IPS-18c (cell line): ENCODE measurements around the gene TRMT10B.
A peak's percentile ranks its signal among the peaks of the same experiment; 100 is the strongest.
"Not testable (repeated sequence)": the region's sequence is repeated elsewhere in the genome, so short reads cannot be mapped to it uniquely, and the experiment has no call there.

Experiments
- H3K4me3 ChIP-seq: 2 replicates; pipeline ENCODE4 v1.7.0; 2013; ENCODE audit warnings: low read depth, mild to moderate bottlenecking, low read length, moderate library complexity; ENCODE audit not compliant: insufficient read depth
- H3K9me3 ChIP-seq: one replicate; pipeline ENCODE4 v1.6.1; 2013; ENCODE audit warnings: mild to moderate bottlenecking, low read length, moderate library complexity; ENCODE audit not compliant: control insufficient read depth, insufficient read depth

Gene TRMT10B

GRCh38 chr9:37784291-37784615, 30.6 kb downstream of the TRMT10B start:
- Histone ChIP-seq H3K4me3 (peak overlapping the region; percentile 78), H3K9me3 (peaks cover 2% of the 10 kb centered on the region)

- Histone ChIP-seq H3K9me3 (peaks cover 2% of the 10 kb centered on the region), H3K4me3 (peak within 1 kb of the TSS; percentile 78)
Observed at GRCh38 chr9:37784616-37785483, 31.2 kb downstream of the TRMT10B start, which contains the start of gene EXOSC3. Gene EXOSC3 (minus strand): TSS chr9:37785064. CDS start chr9:37785044, 20 bp downstream.

- H3K9me3 ChIP-seq, result peaks cover 2% of the 10 kb centered on the region
- no peak overlapping the region; the same call in 1 of the 2 replicates for H3K4me3 ChIP-seq
Observed at GRCh38 chr9:37787059-37787458, 33.5 kb downstream of the TRMT10B start.

GRCh38 chr9:37788332-37788731, 34.7 kb downstream of the TRMT10B start:
- Histone ChIP-seq H3K9me3 (peaks cover 2% of the 10 kb centered on the region), H3K4me3 (no peak overlapping the region)

DNA sequence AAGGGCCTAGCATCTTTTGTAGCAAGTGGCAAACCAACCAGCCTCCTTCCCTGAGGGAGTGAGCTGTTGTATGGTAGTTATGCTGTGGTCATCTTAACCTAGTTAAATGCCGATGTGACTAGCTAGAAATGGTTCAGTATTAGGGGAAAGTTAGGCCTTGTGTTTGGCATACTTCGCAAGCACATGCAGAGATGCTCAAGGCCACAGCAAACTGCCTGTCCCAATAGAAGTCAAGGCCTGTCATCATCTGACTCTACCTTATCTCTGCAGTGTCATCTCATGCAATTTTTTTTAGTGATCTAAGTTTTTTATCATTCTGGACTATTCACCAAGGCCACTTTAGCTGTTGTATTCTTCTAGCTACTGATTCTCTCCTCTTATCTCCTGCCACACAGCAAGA, 36.5 kb downstream of the TRMT10B start:
- H3K9me3 ChIP-seq, result peaks cover 2% of the 10 kb centered on the region
- H3K4me3 ChIP-seq, result no peak overlapping the region

DNA sequence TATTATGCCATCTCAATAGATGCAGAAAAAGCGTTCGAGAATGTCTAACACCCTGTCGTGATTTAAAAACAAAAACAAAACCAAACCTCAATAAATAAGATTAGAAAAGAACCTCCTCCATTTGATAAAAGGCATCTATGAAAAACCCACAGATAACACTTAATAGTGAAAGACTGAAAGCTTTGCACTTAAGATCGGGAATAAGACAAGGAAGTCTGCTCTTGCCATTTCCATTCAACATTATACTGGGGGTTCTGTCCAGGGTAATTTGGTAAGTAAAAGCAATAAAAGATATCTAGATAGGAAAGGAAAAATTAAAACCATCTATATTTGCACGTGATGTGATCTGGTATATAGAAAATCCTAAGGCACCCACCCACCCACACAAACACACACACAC, 38.5 kb downstream of the TRMT10B start:
- H3K4me3 ChIP-seq, result no peak overlapping the region
- peaks cover 2% of the 10 kb centered on the region for H3K9me3 ChIP-seq

DNA sequence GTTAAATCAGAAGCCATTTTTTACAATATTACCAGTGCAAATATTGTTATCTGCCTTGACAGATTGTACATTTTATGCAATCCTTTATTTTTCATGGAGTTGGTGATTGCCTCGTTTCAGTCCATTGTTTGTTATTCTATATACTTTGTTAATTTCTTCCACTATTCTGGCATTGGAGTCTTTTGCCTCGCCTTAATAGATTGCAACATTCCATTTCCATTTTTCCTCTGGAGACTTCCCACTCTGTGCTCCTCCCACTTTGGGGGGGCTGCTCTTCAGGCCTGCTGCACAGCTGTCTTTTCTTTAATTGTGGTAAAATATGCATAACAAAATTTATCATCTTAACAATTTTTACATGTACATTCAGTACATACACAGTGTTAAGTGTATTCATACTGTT, 42.6 kb downstream of the TRMT10B start:
- Histone ChIP-seq H3K4me3 (no peak overlapping the region), H3K9me3 (peaks cover 4% of the 10 kb centered on the region)

GRCh38 chr9:37798677-37799076, 45.1 kb downstream of the TRMT10B start:
- peaks cover 4% of the 10 kb centered on the region for H3K9me3 ChIP-seq
- H3K4me3 ChIP-seq, result no peak overlapping the region

- H3K9me3 ChIP-seq, result peaks cover 4% of the 10 kb centered on the region
- H3K4me3 ChIP-seq, result peak within 1 kb of the TSS; percentile 97
Observed at GRCh38 chr9:37800631-37801286, 47.2 kb downstream of the TRMT10B start, which contains the start of gene DCAF10. Gene DCAF10 (plus strand): TSS chr9:37800797. CDS start chr9:37800867, 70 bp downstream.

- peaks cover 4% of the 10 kb centered on the region for H3K9me3 ChIP-seq
- H3K4me3 ChIP-seq, result peak overlapping the region; percentile 97
Observed at GRCh38 chr9:37801287-37801850, 47.8 kb downstream of the TRMT10B start.

DNA sequence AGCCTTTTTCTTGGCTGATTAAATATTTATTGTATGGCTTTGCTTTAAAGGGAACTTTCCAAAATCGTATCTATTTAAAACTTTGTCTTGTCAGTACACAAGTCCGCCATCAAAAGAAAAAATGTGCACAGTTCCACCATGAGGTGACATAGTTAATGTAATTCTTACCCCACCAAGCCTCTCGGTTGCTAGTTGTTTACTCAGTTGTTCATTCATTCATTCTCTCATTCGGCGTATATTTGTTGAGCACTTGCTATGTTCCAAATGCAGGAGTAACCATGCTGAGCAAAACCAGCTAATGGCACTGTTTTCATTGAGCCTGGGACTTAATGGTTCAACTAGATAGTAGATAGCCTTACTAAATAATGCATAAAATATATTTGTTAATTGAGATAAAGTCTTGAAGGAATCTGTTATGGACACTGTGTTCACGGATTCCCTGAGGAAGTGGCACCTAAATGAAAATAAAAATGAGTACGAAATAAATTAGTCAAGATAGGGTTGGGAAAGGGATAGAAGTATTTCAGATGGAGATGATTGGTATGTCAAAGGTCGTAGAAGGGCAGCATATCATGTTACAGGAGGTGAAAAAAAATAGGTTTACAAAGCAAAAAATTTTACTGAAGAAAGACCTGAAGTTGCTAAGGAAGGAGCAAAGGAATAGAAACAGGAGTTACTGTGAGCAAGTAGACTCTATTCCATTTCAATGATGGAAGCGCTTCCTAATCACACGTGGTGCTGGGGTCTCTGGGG, 48.5 kb downstream of the TRMT10B start:
- H3K4me3 ChIP-seq, result peak overlapping the region; percentile 97
- peaks cover 4% of the 10 kb centered on the region for H3K9me3 ChIP-seq

DNA sequence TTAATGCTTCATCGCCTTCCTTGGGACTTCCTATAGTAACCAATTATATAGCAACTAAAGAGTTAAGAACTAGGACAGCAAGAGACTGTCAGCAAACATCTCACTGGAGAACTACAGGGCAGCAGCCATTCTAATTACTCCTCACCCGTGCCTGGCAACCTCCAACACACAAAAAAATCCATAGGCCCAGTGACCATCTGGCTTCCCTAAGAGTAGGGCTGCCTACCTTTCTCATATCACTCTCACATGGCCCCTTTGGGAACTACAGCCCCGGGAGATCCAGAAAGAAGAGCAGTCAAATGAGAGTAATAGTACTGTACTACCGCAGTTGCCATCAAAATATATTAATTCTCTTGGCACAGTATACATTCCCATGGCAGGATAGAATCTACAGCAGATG, 52.7 kb downstream of the TRMT10B start:
- no peak overlapping the region for H3K4me3 ChIP-seq
- H3K9me3 ChIP-seq, result no peaks in the 10 kb centered on the region

GRCh38 chr9:37809676-37810075, 56.1 kb downstream of the TRMT10B start:
- not testable (repeated sequence) for H3K9me3 ChIP-seq, H3K4me3 ChIP-seq

DNA sequence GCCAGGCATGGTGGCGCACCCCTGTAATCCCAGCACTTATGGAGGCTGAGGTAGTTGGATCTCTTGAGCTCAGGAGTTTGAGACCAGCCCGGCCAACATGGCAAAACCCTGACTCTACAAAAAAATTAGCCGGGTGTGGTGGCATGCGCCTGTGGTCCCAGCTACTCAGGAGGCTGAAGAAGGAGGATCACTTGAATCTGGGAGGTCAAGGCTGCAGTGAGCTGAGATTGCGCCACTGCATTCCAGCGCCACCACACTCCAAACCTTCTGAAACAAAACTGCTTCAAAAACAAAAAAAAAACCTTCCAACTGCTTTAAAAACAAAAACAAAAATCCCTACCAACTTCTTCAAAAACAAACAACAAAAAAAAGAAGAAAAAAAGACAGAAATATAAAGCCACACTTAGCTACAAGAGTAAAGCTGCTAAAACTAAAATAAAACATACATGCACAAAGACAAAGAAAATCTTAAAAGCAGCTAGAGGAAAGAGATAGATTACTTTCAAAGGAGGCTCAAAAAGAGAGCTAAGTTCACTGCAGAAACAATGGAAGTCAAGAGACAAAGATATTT, 58.4 kb downstream of the TRMT10B start:
- Histone ChIP-seq H3K4me3 (no peak overlapping the region), H3K9me3 (no peaks in the 10 kb centered on the region)

DNA sequence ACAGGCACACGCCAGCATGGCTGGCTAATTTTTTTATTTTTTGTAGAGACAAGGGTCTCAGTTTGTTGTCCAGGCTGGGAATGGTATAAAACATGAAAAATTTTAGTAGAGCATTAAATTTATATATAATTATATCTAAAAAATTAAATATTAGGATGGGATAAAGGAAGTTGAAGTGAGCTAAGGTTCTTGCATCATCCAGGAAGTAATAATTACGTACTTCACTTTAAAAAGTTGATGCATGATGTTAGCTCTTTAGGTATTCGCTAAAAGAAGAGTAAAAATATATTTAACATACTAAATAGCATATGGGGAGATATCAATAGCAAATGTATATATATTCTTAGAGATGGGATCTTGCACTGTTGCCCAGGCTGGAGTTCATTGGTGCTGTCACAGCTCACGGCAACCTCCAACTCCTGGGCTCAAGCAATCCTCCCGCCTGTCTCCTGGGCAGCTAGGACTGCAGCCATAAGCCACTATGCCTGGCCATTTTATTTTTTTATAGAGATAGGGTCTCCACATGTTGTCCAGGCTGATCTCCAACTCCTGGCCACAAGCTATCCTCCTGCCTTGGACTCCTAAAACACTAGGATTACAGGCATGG, 59.3 kb downstream of the TRMT10B start:
- no peak overlapping the region for H3K4me3 ChIP-seq
- H3K9me3 ChIP-seq, result no peaks in the 10 kb centered on the region

DNA sequence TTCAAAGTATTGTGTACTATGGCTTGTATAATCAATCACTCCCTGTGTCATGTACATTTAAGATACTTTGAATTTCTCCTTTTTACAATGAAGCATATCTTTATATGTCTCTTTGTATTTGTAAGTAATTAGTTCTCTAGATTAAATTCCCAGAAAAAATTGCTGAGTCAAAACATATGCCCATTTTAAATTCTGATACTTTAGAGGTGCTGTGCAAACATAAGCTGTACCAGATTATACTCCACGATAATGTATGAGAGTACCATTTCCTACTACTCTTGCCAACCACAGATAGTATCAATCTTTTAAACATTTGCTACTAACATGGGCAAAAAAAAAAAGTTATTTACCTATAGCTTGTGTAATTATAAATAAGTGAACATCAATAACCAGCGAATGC, 65.2 kb downstream of the TRMT10B start:
- Histone ChIP-seq H3K4me3 (no peak overlapping the region), H3K9me3 (no peaks in the 10 kb centered on the region)

GRCh38 chr9:37820142-37820541, 66.5 kb downstream of the TRMT10B start:
- Histone ChIP-seq H3K4me3 (no peak overlapping the region), H3K9me3 (no peaks in the 10 kb centered on the region)
